ENCODE measurements around the gene CYTH2.
"Not testable (repeated sequence)": the region's sequence is repeated elsewhere in the genome, so short reads cannot be mapped to it uniquely, and the experiment has no call there.

The CYTH2 gene

GRCh38 chr19:48478339-48479256, 9.4 kb downstream of the CYTH2 start:
- Histone ChIP-seq H3K9me3 (ENCODE audit: control insufficient read depth, insufficient read depth, low read depth, low read length) (no peaks in the 10 kb centered on the region), H3K4me3 (ENCODE audit: low read depth, low read length) (no peak overlapping the region), H3K9ac (ENCODE audit: low read length) (no peak overlapping the region), H3K36me3 (ENCODE audit: control insufficient read depth, insufficient read depth, low read length) (peaks cover 53% of the 10 kb centered on the region), H3K4me1 (ENCODE audit: control insufficient read depth, insufficient read depth, low read length) (peaks cover 5% of the 10 kb centered on the region), H3K27ac (ENCODE audit: low read depth, low read length) (no peak overlapping the region), H3K27me3 (ENCODE audit: control insufficient read depth, insufficient read depth, low read length) (no peaks in the 10 kb centered on the region)

DNA sequence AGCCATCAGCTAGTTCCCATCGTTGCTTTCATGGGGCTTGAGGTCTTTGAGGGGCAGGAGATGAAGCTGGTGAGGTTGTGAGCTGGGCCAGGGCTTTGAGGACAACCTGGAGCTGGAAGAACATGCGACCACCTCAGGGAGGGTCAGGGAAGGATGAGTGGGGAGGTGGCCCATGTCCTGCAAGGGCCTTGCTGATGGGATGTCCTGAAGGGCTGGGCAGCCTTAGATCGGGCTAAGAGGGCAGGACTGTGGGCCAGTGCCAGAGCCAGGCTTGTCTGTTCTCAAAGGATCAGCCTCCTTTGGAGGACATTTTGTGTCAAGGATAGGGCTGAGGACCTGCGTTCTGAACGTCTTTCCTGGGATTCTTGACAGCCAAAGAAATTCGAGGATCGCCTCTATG, 10.5 kb downstream of the CYTH2 start:
- H3K4me3 ChIP-seq (ENCODE audit: low read depth, low read length): peak overlapping the region; percentile 79
- peaks cover 42% of the 10 kb centered on the region for H3K36me3 ChIP-seq (ENCODE audit: control insufficient read depth, insufficient read depth, low read length)
- H3K9me3 ChIP-seq (ENCODE audit: control insufficient read depth, insufficient read depth, low read depth, low read length): no peaks in the 10 kb centered on the region
- peaks cover 5% of the 10 kb centered on the region for H3K4me1 ChIP-seq (ENCODE audit: control insufficient read depth, insufficient read depth, low read length)
- no peak overlapping the region for H3K27ac ChIP-seq (ENCODE audit: low read depth, low read length)
- no peaks in the 10 kb centered on the region for H3K27me3 ChIP-seq (ENCODE audit: control insufficient read depth, insufficient read depth, low read length)
- H3K9ac ChIP-seq (ENCODE audit: low read length): no peak overlapping the region

DNA sequence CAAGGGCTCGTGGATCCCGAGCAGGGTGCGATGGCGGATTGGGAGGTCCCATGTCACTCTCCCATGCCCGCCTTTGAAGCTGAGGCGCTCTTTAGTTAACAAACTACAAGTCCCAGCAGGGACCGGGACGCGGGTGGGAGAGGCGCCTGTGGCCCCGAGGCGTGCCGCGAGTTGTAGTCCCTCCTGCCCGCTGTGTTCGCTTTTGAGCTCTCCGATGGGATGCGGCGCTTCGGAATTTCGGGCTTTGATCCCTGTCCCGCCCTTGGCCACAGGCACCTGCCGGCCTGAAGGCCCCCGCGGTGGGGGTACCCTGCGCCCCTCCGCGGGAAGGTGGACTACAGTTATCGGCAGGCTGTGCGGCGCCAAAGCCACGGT, 11.0 kb downstream of the CYTH2 start:
- peaks cover 37% of the 10 kb centered on the region for H3K36me3 ChIP-seq (ENCODE audit: control insufficient read depth, insufficient read depth, low read length)
- H3K27ac ChIP-seq (ENCODE audit: low read depth, low read length): 0 out of 2 replicates have a peak overlapping the region, but pooled peaks have one; percentile 18
- H3K4me1 ChIP-seq (ENCODE audit: control insufficient read depth, insufficient read depth, low read length): peaks cover 5% of the 10 kb centered on the region
- peak overlapping the region; percentile 79 for H3K4me3 ChIP-seq (ENCODE audit: low read depth, low read length)
- H3K9ac ChIP-seq (ENCODE audit: low read length): peak overlapping the region; percentile 61
- no peaks in the 10 kb centered on the region for H3K27me3 ChIP-seq (ENCODE audit: control insufficient read depth, insufficient read depth, low read length)
- no peaks in the 10 kb centered on the region for H3K9me3 ChIP-seq (ENCODE audit: control insufficient read depth, insufficient read depth, low read depth, low read length)

DNA sequence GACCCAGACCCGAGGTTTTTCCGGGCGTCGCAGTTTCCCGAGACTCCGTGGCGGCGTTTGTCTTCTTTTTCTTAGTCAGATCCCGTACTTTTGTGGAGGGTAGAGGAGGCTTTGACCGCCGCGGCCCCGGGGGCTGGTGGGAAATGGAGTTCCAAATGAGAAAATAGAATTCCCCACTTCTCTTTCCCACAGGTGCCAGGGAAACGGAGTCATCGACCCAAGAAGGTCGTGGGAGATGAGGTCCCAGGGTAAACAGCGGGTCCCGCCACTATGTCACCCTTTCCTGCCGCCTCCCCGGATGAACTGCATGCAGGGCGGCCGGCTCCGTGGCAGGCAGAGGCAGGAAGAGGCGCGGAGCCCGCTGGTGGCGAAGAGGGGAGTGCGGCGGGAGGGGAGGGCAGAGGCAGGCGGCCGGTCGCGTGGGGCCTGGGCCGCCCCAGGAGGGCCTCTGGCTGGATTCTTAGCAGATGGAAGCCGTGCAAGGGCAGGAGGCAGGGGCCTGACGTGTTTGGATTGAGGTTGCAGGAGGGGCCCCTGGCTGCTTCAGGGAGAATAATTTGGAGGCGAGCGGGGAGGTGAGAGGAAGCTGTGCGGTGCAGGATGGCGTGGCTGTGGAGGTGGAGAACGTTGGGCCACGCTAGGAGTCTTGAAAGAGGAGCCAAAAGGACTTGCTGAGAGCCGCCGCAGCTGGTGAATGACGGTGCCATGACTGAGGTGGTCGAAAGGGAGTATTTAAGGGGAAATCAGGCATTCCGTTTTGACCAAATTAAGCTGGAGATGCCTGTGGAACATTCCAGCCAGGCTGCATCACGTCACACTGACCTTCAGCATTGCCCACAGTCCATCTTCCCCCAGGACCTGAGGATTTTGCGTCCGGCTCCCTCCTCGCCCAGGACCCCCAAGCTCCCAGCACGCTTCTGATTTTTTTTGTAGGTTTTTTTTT, 11.7 kb downstream of the CYTH2 start:
- Histone ChIP-seq H3K27ac (ENCODE audit: low read depth, low read length) (0 out of 2 replicates have a peak overlapping the region, but pooled peaks have one; percentile 18), H3K9ac (ENCODE audit: low read length) (peak overlapping the region; percentile 61), H3K4me1 (ENCODE audit: control insufficient read depth, insufficient read depth, low read length) (peaks cover 5% of the 10 kb centered on the region), H3K36me3 (ENCODE audit: control insufficient read depth, insufficient read depth, low read length) (peaks cover 30% of the 10 kb centered on the region), H3K27me3 (ENCODE audit: control insufficient read depth, insufficient read depth, low read length) (no peaks in the 10 kb centered on the region), H3K4me3 (ENCODE audit: low read depth, low read length) (peak overlapping the region; percentile 79), H3K9me3 (ENCODE audit: control insufficient read depth, insufficient read depth, low read depth, low read length) (no peaks in the 10 kb centered on the region)

- H3K36me3 ChIP-seq (ENCODE audit: control insufficient read depth, insufficient read depth, low read length): peaks cover 20% of the 10 kb centered on the region
- no peaks in the 10 kb centered on the region for H3K27me3 ChIP-seq (ENCODE audit: control insufficient read depth, insufficient read depth, low read length)
- H3K4me3 ChIP-seq (ENCODE audit: low read depth, low read length): no peak overlapping the region
- no peak overlapping the region for H3K27ac ChIP-seq (ENCODE audit: low read depth, low read length)
- peaks cover 5% of the 10 kb centered on the region for H3K4me1 ChIP-seq (ENCODE audit: control insufficient read depth, insufficient read depth, low read length)
- no peaks in the 10 kb centered on the region for H3K9me3 ChIP-seq (ENCODE audit: control insufficient read depth, insufficient read depth, low read depth, low read length)
- no peak overlapping the region for H3K9ac ChIP-seq (ENCODE audit: low read length)
These were observed 12.9 kb downstream of the CYTH2 start for GRCh38 chr19:48481846-48482639.

DNA sequence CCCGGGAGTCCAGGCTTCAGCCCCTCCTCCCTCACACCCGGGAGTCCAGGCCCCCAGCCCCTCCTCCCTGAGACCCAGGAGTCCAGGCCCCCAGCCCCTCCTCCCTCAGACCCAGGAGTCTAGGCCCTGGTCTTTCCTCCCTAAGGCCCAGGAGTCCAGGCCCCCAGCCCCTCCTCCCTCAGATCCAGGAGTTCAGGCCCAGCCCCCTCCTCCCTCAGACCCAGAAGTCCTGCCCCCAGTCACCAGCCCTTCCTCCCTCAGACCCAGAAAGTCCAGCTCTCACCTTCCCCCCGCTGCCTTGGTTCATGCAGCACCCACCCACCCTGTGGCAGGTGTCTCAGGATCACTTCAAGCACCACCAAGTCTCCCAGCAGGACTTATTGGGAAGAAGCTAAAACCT, 14.1 kb downstream of the CYTH2 start:
- H3K9ac ChIP-seq (ENCODE audit: low read length): no peak overlapping the region
- no peak overlapping the region for H3K27ac ChIP-seq (ENCODE audit: low read depth, low read length)

GRCh38 chr19:48484247-48484893, 15.2 kb downstream of the CYTH2 start:
- peaks cover under 1% of the 10 kb centered on the region; the same call in 1 of the 2 replicates for H3K36me3 ChIP-seq (ENCODE audit: control insufficient read depth, insufficient read depth, low read length)
- no peaks in the 10 kb centered on the region for H3K27me3 ChIP-seq (ENCODE audit: control insufficient read depth, insufficient read depth, low read length)
- H3K9me3 ChIP-seq (ENCODE audit: control insufficient read depth, insufficient read depth, low read depth, low read length): no peaks in the 10 kb centered on the region
- no peak overlapping the region for H3K27ac ChIP-seq (ENCODE audit: low read depth, low read length)
- H3K4me3 ChIP-seq (ENCODE audit: low read depth, low read length): no peak overlapping the region
- peaks cover 5% of the 10 kb centered on the region; the same call in 1 of the 2 replicates for H3K4me1 ChIP-seq (ENCODE audit: control insufficient read depth, insufficient read depth, low read length)
- H3K9ac ChIP-seq (ENCODE audit: low read length): no peak overlapping the region

More for the DNA sequence above, 14.1 kb downstream of the CYTH2 start:
- Histone ChIP-seq H3K36me3 (ENCODE audit: control insufficient read depth, insufficient read depth, low read length) (peaks cover 8% of the 10 kb centered on the region), H3K4me3 (ENCODE audit: low read depth, low read length) (no peak overlapping the region), H3K27me3 (ENCODE audit: control insufficient read depth, insufficient read depth, low read length) (no peaks in the 10 kb centered on the region), H3K9me3 (ENCODE audit: control insufficient read depth, insufficient read depth, low read depth, low read length) (no peaks in the 10 kb centered on the region), H3K4me1 (ENCODE audit: control insufficient read depth, insufficient read depth, low read length) (peaks cover 5% of the 10 kb centered on the region)

GRCh38 chr19:48484931-48485612, 15.9 kb downstream of the CYTH2 start:
- no peak overlapping the region for H3K9ac ChIP-seq (ENCODE audit: low read length)
- no peaks in the 10 kb centered on the region for H3K36me3 ChIP-seq (ENCODE audit: control insufficient read depth, insufficient read depth, low read length)
- H3K27me3 ChIP-seq (ENCODE audit: control insufficient read depth, insufficient read depth, low read length): no peaks in the 10 kb centered on the region
- H3K27ac ChIP-seq (ENCODE audit: low read depth, low read length): no peak overlapping the region
- no peaks in the 10 kb centered on the region for H3K9me3 ChIP-seq (ENCODE audit: control insufficient read depth, insufficient read depth, low read depth, low read length)
- H3K4me1 ChIP-seq (ENCODE audit: control insufficient read depth, insufficient read depth, low read length): peaks cover 5% of the 10 kb centered on the region; the same call in 1 of the 2 replicates
- no peak overlapping the region for H3K4me3 ChIP-seq (ENCODE audit: low read depth, low read length)

- peaks cover 10% of the 10 kb centered on the region for H3K4me1 ChIP-seq (ENCODE audit: control insufficient read depth, insufficient read depth, low read length)
- H3K4me3 ChIP-seq (ENCODE audit: low read depth, low read length); H3K27me3 ChIP-seq (ENCODE audit: control insufficient read depth, insufficient read depth, low read length); H3K36me3 ChIP-seq (ENCODE audit: control insufficient read depth, insufficient read depth, low read length); H3K9ac ChIP-seq (ENCODE audit: low read length); H3K9me3 ChIP-seq (ENCODE audit: control insufficient read depth, insufficient read depth, low read depth, low read length); H3K27ac ChIP-seq (ENCODE audit: low read depth, low read length): not testable (repeated sequence)
These were observed 17.5 kb downstream of the CYTH2 start for GRCh38 chr19:48486706-48487105.

All from HUES6 (cell line).